Measurements from ENCODE around the gene HLA-DOA.

The HLA-DOA gene

DNA sequence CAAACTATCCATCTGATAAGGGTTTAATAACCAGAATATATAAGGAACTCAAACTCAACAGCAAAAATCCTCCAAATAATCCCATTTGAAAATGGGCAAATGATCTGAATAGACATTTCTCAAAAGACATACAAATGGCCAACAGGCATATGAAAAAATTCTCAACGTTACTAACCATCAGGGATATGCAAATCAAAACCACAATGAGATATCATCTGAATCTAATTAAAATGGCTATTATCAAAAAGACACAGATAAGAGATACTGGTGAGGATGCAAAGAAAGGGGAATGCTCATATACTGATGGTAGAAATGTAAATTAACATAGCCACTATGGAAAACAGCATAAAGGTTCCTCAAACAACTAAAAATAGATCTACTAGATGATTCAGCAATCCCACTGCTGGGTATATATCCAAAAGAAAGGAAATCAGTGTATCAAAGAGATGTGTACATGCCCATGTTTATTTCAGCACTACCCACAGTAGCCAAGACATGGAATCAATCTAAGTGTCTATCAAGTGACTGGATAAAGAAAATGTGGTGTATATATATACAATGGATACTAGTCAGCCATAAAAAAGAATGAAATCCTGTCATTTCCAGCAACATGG lies 47.1 kb downstream of the HLA-DOA start:
- FAIRE-seq, result no peak

DNA sequence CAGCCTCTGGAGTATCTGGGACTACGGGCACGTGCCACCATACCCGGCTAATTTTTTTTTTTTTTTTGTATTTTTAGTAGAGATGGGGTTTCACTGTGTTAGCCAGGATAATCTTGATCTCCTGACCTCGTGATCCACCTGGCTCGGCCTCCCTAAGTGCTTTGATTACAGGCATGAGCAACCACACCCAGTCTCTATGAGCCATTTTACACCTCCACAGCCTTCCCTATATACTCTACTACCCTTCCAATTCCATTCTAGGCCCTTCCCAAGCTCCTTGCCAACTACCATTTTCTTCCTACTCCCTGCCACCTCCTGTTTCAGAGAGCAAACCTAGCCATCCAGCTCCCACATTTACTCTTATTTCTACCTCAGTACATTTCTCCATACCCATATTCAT lies 48.8 kb downstream of the HLA-DOA start:
- no peak for FAIRE-seq

DNA sequence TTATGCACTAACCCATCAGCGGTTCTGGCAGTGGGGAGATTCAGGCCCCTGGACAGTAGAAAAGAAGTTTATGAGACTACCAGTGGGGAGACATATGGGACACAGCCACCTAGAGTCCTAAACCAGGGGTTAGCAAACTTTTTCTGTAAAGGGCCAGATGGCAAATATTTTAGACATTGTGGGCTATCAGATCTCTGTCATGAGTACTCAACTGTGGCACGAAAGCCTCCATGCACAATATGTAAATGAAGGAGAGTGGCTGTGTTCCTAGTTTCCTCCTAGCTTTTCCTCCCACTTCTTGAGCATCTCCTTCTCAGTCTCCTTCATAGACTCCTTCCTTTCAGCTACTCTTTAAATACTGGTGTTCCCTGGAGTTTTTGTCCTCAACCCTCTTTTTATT lies 53.2 kb downstream of the HLA-DOA start:
- no peak for FAIRE-seq

DNA sequence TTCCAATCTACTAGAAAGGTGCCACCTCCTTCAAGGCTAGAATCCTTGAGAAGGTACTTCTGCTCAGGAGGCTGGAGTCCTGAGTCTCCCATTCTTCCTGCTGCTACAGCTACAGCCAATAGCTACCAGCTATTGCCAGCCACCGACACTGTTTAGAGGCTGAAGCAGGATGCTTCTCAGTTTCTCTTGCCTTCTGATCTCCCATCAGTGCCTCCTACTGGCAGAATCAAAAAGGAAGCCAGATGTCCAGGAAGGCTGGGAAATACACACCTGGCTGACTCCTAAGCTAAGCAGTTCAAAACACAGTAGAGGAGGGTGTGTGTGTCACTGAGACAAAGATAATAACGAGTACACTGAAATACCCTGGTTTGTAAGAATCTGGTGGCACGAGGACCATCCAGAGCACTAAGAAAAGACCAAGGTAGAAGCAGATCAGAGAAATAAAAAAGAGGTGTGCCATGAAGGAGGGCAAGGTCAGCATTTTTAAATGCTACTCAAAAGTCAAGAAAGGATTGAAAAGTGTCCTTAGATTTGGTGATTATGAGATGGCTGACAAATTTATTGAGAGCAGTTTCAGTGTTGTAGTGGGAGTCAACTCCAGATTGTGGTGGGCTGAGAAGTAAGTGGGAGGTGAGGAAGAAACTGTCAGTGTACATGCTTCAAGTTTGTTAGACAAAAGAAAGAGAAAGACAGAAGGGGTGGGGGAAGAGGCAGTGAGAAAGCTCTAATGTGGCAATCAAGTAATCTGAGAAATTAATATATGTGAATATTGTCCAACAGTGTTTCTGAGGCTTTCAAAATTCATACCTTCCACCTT lies 54.2 kb downstream of the HLA-DOA start:
- FAIRE-seq, result no peak

DNA sequence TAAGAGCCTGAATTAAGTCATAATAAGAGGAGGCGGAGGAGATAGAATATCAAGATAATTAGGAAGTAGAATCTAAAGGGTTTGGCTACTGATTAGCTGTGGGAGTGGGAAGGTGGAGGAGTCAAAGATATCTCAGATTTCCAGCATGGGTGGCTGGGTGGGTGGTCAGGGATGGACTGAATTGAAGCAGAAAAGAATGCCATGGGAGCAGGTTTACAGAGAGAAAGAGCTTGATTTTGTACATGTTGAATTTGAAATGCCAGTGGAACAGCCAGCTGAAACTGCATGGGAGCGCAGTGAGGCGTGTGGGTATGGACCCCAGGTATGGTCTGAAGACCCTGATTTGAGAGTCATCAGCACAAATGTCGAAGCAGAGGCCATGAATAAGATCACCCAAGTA lies 55.1 kb downstream of the HLA-DOA start:
- FAIRE-seq, result no peak
